Activated naive CD8-positive, alpha-beta T cell (primary cell): ENCODE results near the gene FAM50B.

Source experiments
- H3K27ac Mint-ChIP-seq: one replicate; pipeline ENCODE4 v1.8.0; 2021; ENCODE audit warnings: mixed read lengths
- H3K27me3 Mint-ChIP-seq: one replicate; pipeline ENCODE4 v1.8.0; 2021; ENCODE audit warnings: mixed read lengths
- H3K36me3 Mint-ChIP-seq: one replicate; pipeline ENCODE4 v1.8.0; 2021; ENCODE audit warnings: mixed read lengths
- H3K4me1 Mint-ChIP-seq: one replicate; pipeline ENCODE4 v1.8.0; 2021; ENCODE audit warnings: low read depth, mixed read lengths
- H3K4me3 Mint-ChIP-seq: one replicate; pipeline ENCODE4 v1.8.0; 2021; ENCODE audit warnings: mild to moderate bottlenecking, mixed read lengths
- H3K9me3 Mint-ChIP-seq: one replicate; pipeline ENCODE4 v1.8.0; 2021; ENCODE audit warnings: low read depth, mixed read lengths

The FAM50B gene

GRCh38 chr6:3884007-3884745 lies 35.0 kb downstream of the FAM50B start:
- Mint-ChIP-seq H3K4me3 (no peak overlapping the region), H3K4me1 (no peaks in the 10 kb centered on the region), H3K27me3 (peaks cover 4% of the 10 kb centered on the region), H3K36me3 (no peaks in the 10 kb centered on the region), H3K9me3 (no peaks in the 10 kb centered on the region), H3K27ac (no peak overlapping the region)

- Mint-ChIP-seq H3K36me3 (no peaks in the 10 kb centered on the region), H3K27ac (no peak overlapping the region), H3K9me3 (no peaks in the 10 kb centered on the region), H3K4me3 (no peak overlapping the region), H3K4me1 (no peaks in the 10 kb centered on the region), H3K27me3 (peaks cover 4% of the 10 kb centered on the region)
Observed at GRCh38 chr6:3885262-3886036, 36.3 kb downstream of the FAM50B start.

- no peaks in the 10 kb centered on the region for H3K9me3 Mint-ChIP-seq
Observed at GRCh38 chr6:3887150-3887700, 38.1 kb downstream of the FAM50B start.

GRCh38 chr6:3888153-3888957 lies 39.2 kb downstream of the FAM50B start:
- H3K27me3 Mint-ChIP-seq: peaks cover 3% of the 10 kb centered on the region
- no peaks in the 10 kb centered on the region for H3K36me3 Mint-ChIP-seq
- H3K4me3 Mint-ChIP-seq: no peak overlapping the region
- no peak overlapping the region for H3K27ac Mint-ChIP-seq
- no peaks in the 10 kb centered on the region for H3K4me1 Mint-ChIP-seq
- no peaks in the 10 kb centered on the region for H3K9me3 Mint-ChIP-seq

More at GRCh38 chr6:3887150-3887700, 38.1 kb downstream of the FAM50B start:
- Mint-ChIP-seq H3K4me3 (no peak overlapping the region), H3K36me3 (no peaks in the 10 kb centered on the region), H3K4me1 (no peaks in the 10 kb centered on the region), H3K27ac (no peak overlapping the region), H3K27me3 (peaks cover 2% of the 10 kb centered on the region)

- no peak overlapping the region for H3K27ac Mint-ChIP-seq
- no peaks in the 10 kb centered on the region for H3K9me3 Mint-ChIP-seq
- no peaks in the 10 kb centered on the region for H3K4me1 Mint-ChIP-seq
- H3K27me3 Mint-ChIP-seq: peaks cover 3% of the 10 kb centered on the region
- H3K36me3 Mint-ChIP-seq: no peaks in the 10 kb centered on the region
- H3K4me3 Mint-ChIP-seq: no peak overlapping the region
Observed at GRCh38 chr6:3890047-3890446, 40.9 kb downstream of the FAM50B start.

- Mint-ChIP-seq H3K36me3 (no peaks in the 10 kb centered on the region), H3K27me3 (peaks cover 3% of the 10 kb centered on the region), H3K4me1 (no peaks in the 10 kb centered on the region)
Observed at GRCh38 chr6:3891883-3892282, 42.7 kb downstream of the FAM50B start.

GRCh38 chr6:3892603-3893002 lies 43.4 kb downstream of the FAM50B start:
- no peak overlapping the region for H3K27ac Mint-ChIP-seq
- no peaks in the 10 kb centered on the region for H3K9me3 Mint-ChIP-seq
- H3K4me3 Mint-ChIP-seq: no peak overlapping the region
- H3K27me3 Mint-ChIP-seq: peaks cover 3% of the 10 kb centered on the region
- H3K4me1 Mint-ChIP-seq: no peaks in the 10 kb centered on the region
- no peaks in the 10 kb centered on the region for H3K36me3 Mint-ChIP-seq

More at GRCh38 chr6:3891883-3892282, 42.7 kb downstream of the FAM50B start:
- H3K27ac Mint-ChIP-seq: no peak overlapping the region
- no peaks in the 10 kb centered on the region for H3K9me3 Mint-ChIP-seq
- H3K4me3 Mint-ChIP-seq: no peak overlapping the region

- Mint-ChIP-seq H3K4me3 (no peak overlapping the region), H3K36me3 (no peaks in the 10 kb centered on the region), H3K27me3 (peaks cover 3% of the 10 kb centered on the region), H3K9me3 (no peaks in the 10 kb centered on the region), H3K4me1 (no peaks in the 10 kb centered on the region), H3K27ac (no peak overlapping the region)
Observed at GRCh38 chr6:3893487-3893886, 44.3 kb downstream of the FAM50B start.

- no peaks in the 10 kb centered on the region for H3K9me3 Mint-ChIP-seq
- H3K4me1 Mint-ChIP-seq: no peaks in the 10 kb centered on the region
- H3K27me3 Mint-ChIP-seq: peaks cover 3% of the 10 kb centered on the region
- H3K27ac Mint-ChIP-seq: no peak overlapping the region
- no peak overlapping the region for H3K4me3 Mint-ChIP-seq
- no peaks in the 10 kb centered on the region for H3K36me3 Mint-ChIP-seq
Observed at GRCh38 chr6:3893917-3894316, 44.7 kb downstream of the FAM50B start.

GRCh38 chr6:3894590-3895311 lies 45.6 kb downstream of the FAM50B start:
- Mint-ChIP-seq H3K27me3 (peaks cover 3% of the 10 kb centered on the region), H3K4me1 (no peaks in the 10 kb centered on the region), H3K36me3 (no peaks in the 10 kb centered on the region), H3K4me3 (no peak overlapping the region), H3K27ac (no peak overlapping the region), H3K9me3 (no peaks in the 10 kb centered on the region)

GRCh38 chr6:3895312-3895653 lies 46.1 kb downstream of the FAM50B start:
- Mint-ChIP-seq H3K4me3 (no peak overlapping the region), H3K36me3 (no peaks in the 10 kb centered on the region), H3K27me3 (peaks cover 3% of the 10 kb centered on the region), H3K27ac (no peak overlapping the region), H3K4me1 (no peaks in the 10 kb centered on the region), H3K9me3 (no peaks in the 10 kb centered on the region)

- Mint-ChIP-seq H3K27ac (no peak overlapping the region), H3K36me3 (no peaks in the 10 kb centered on the region), H3K4me3 (no peak overlapping the region), H3K9me3 (no peaks in the 10 kb centered on the region), H3K27me3 (peaks cover 3% of the 10 kb centered on the region), H3K4me1 (no peaks in the 10 kb centered on the region)
Observed at GRCh38 chr6:3895805-3896204, 46.6 kb downstream of the FAM50B start.

- no peaks in the 10 kb centered on the region for H3K4me1 Mint-ChIP-seq
- H3K36me3 Mint-ChIP-seq: no peaks in the 10 kb centered on the region
- peaks cover 6% of the 10 kb centered on the region for H3K27me3 Mint-ChIP-seq
- H3K4me3 Mint-ChIP-seq: no peak overlapping the region
- H3K9me3 Mint-ChIP-seq: no peaks in the 10 kb centered on the region
- no peak overlapping the region for H3K27ac Mint-ChIP-seq
Observed at GRCh38 chr6:3898265-3898994, 49.3 kb downstream of the FAM50B start.

GRCh38 chr6:3899061-3899460 lies 49.9 kb downstream of the FAM50B start:
- Mint-ChIP-seq H3K4me3 (no peak overlapping the region), H3K4me1 (no peaks in the 10 kb centered on the region), H3K36me3 (no peaks in the 10 kb centered on the region), H3K27ac (no peak overlapping the region), H3K27me3 (peaks cover 6% of the 10 kb centered on the region), H3K9me3 (no peaks in the 10 kb centered on the region)
